Ovary (tissue), 9 donors: ENCODE results near the gene AMOT. TPM values are rescaled to one million over a fixed set of nuclear protein-coding genes. Genes with fewer than 3 reads are reported as not detected.
"Not testable (repeated sequence)": the region's sequence is repeated elsewhere in the genome, so short reads cannot be mapped to it uniquely, and the experiment has no call there.

ENCODE experiments used
- DNase-seq, 5 donors: peaks; one replicate each; pipeline ENCODE4 v3.0.0-alpha.2; 2019 to 2020
- H3K27ac ChIP-seq, 2 donors: fragments of 200-600 bp; one replicate each; pipeline versions ENCODE4 v1.5.1 to v1.8.0; 2019 to 2022
- H3K27me3 ChIP-seq: fragments of 200-600 bp; one replicate; pipeline ENCODE4 v1.8.0; 2022
- H3K36me3 ChIP-seq: fragments of 200-600 bp; sonication (generic); one replicate; pipeline ENCODE4 v1.5.1; 2019
- H3K4me1 ChIP-seq: one replicate; pipeline ENCODE4 v1.8.1; 2013; ENCODE audit warnings: mild to moderate bottlenecking, moderate library complexity; ENCODE audit not compliant: insufficient read depth
- H3K4me3 ChIP-seq: fragments of 200-600 bp; sonication (generic); one replicate; pipeline ENCODE4 v1.5.1; 2017
- H3K9me3 ChIP-seq, 2 donors: fragments of 200-600 bp in 1 of 2; sonication (generic) in 1 of 2; one replicate each; pipeline versions ENCODE4 v1.5.1 to v1.8.1; 2013 to 2019; ENCODE audit warnings: mild to moderate bottlenecking in 1 of 2, moderate library complexity in 1 of 2
- EP300 ChIP-seq: sonication (generic); formaldehyde crosslinking; IDR thresholded peaks from one replicate; pipeline ENCODE4 v1.6.1; 2017; ENCODE audit warnings: antibody characterized with exemption
- POLR2A ChIP-seq: fragments of 450-650 bp; IDR thresholded peaks from one replicate; pipeline ENCODE4 v1.6.1; 2017; ENCODE audit warnings: antibody characterized with exemption, mild to moderate bottlenecking, moderate library complexity
- WGBS, 3 donors: extraction: QIAGEN DNeasy Blood & Tissue Kit in 1 of 3; methylation state at CpG; one replicate each; pipeline versions ENCODE4 v1.1.5 to v1.1.7; 2013 to 2017; 5-methylcytosine and 5-hydroxymethylcytosine counted together
- intact Hi-C, 4 donors: fragments of 100-400 bp; cut with DNase I; formaldehyde crosslinking; loops; one replicate each; pipeline versions ENCODE4 v1.11.0 to v1.15.1; 2022 to 2023
- polyA plus RNA-seq, 2 donors: library from polyadenylated mRNA; stranded (reverse); fragments of 200-250 nt in 1 of 2; fragments of 350-450 nt in 1 of 2; fragmentation: Illumina TruSeq in 1 of 2; extraction: RNeasy Lipid Tissue Mini Kit (QIAGEN cat#74804) in 1 of 2; gene quantifications; one replicate each; pipeline ENCODE4 v1.2.3, GENCODE V29; 2013 to 2014
- total RNA-seq, 7 donors: library from RNA; depleted of rRNA in 2 of 7; stranded (reverse); fragments of >200 nt in 2 of 7; fragmentation: NEBNext Ultra II Directional in 3 of 7; extraction: Animal tissue kit (Norgen Biotek cat#: 25700) in 3 of 7; gene quantifications; one replicate each; pipeline versions ENCODE4 v1.1.0 to v1.2.4, GENCODE V29; 2016 to 2023
- TF ChIP-seq, protein P1 (sequence below), 3 donors: fragments of 450-650 bp in 2 of 3; fragments of 200-600 bp in 1 of 3; IDR thresholded peaks; one replicate each; pipeline versions ENCODE4 v1.5.1 to v1.8.0; 2016 to 2022; ENCODE audit warnings: antibody characterized with exemption in 3 of 3, mild to moderate bottlenecking in 1 of 3
- donor health status: DM: no; HTN: no; CAD: no; lungs with moderate emphysema.
- donor health status: DM: no; HTN: no; CAD: no.
- donor health status: Bipolar disorder and iron deficiency.
- donor health status: DM: yes; HTN: yes; CAD: no.
- donor health status: DM: no; HTN: no; CAD: no.
- donor health status: DM: yes; HTN: yes; CAD: no.

AMOT gene
- total and polyA plus RNA-seq, 9 donors, result 3.2 to 38.5 (median 16.7) TPM

DNA sequence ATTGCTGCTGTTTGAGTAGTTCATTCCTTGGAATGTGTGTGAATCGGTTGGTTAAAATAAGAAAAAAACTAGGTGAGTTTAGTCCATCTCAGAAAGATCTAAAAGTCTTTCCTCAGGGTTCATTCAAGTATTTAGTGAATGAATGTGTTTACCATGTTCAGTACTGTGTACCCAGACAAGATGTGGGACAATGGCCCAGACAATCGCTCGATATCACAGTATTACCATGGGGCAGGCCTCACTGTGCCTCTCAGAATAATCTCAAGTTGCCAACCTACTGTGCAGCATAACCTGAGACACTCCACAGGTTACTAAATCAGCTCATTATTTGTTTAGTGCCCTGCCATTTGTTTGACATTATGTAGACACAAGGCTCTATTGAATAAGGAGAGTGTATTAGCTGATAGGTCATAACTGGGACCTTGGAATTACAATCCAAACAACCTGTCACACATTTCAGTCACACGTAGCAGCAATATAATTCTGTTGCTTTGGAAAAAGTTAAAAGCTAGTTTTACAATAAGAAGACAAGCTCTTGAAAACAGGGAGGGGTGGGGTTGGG lies 24.9 kb upstream of the AMOT start:
- H3K4me3 ChIP-seq, result no peak overlapping the region
- no peak for TF ChIP-seq EP300
- TF ChIP-seq, protein P1, sequence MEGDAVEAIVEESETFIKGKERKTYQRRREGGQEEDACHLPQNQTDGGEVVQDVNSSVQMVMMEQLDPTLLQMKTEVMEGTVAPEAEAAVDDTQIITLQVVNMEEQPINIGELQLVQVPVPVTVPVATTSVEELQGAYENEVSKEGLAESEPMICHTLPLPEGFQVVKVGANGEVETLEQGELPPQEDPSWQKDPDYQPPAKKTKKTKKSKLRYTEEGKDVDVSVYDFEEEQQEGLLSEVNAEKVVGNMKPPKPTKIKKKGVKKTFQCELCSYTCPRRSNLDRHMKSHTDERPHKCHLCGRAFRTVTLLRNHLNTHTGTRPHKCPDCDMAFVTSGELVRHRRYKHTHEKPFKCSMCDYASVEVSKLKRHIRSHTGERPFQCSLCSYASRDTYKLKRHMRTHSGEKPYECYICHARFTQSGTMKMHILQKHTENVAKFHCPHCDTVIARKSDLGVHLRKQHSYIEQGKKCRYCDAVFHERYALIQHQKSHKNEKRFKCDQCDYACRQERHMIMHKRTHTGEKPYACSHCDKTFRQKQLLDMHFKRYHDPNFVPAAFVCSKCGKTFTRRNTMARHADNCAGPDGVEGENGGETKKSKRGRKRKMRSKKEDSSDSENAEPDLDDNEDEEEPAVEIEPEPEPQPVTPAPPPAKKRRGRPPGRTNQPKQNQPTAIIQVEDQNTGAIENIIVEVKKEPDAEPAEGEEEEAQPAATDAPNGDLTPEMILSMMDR (IDR thresholded peaks at IDR 0.05), result no peak
- no peak for TF ChIP-seq POLR2A
- H3K4me1 ChIP-seq, result no peaks in the 10 kb centered on the region
- H3K36me3 ChIP-seq, result no peaks in the 10 kb centered on the region
- DNase-seq, result no peak
- intact Hi-C loops, result no loop called here
- no peaks in the 10 kb centered on the region for H3K27me3 ChIP-seq
- WGBS, 3 donors, result 74 to 82% (median 82%) methylated on average over 4 of the region's 4 CpGs
- H3K27ac ChIP-seq, result no peak overlapping the region
- H3K9me3 ChIP-seq, result no peaks in the 10 kb centered on the region

DNA sequence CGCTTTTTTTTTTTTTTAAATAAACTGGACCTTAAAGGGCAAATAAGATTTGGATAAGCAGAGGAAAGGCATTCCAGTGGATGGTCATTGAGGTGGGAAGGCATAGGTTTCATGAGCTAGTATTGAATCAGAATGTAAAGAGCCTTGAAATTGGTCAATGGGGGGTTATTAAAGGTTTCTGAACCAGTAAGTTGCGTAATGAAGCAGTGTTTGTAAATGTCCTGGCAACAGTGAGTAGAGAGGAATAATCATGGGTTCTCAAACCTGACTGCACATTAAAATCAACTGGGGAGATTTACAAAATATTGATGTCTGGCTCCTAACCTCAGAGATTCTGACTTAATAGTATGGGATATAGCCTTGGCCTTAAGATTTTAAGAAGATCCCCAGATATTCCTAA lies 23.2 kb upstream of the AMOT start:
- DNase-seq, result no peak
- no peaks in the 10 kb centered on the region for H3K27me3 ChIP-seq
- H3K4me1 ChIP-seq, result no peaks in the 10 kb centered on the region
- no peaks in the 10 kb centered on the region for H3K9me3 ChIP-seq
- H3K4me3 ChIP-seq, result no peak overlapping the region
- TF ChIP-seq, protein P1 (IDR thresholded peaks at IDR 0.05), result no peak
- TF ChIP-seq EP300, result no peak
- no peak for TF ChIP-seq POLR2A
- intact Hi-C loops, result no loop called here
- 67 to 69% (median 68%) methylated on average over 2 of the region's 2 CpGs for WGBS, 3 donors
- no peak overlapping the region for H3K27ac ChIP-seq
- no peaks in the 10 kb centered on the region for H3K36me3 ChIP-seq

DNA sequence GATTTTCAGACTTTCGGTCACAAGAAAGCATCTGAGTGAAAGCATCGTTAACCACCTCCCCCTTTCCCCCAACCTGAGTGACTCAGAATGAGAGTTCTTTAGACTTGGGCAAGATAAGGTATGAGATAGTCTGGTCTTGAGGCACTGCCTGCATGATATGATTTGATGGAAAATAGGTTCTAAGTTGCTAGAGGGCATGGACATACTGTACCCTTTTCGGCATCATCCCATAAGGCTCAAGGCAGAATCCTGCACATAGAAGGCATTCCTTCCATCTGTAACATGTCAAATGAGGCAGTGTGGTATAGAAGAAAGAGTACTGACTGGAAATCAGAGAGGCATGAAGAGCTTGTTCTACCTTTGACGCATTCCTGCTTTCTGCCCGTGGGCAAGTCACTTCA lies 16.8 kb upstream of the AMOT start:
- H3K27ac ChIP-seq, result no peak overlapping the region
- no peak for DNase-seq
- no peak overlapping the region for H3K4me3 ChIP-seq
- TF ChIP-seq, protein P1 (IDR thresholded peaks at IDR 0.05), result no peak
- TF ChIP-seq POLR2A (no peak), EP300 (no peak)
- H3K9me3 ChIP-seq, result no peaks in the 10 kb centered on the region
- intact Hi-C loops, result no loop called here
- no peaks in the 10 kb centered on the region for H3K36me3 ChIP-seq
- H3K27me3 ChIP-seq, result no peaks in the 10 kb centered on the region
- H3K4me1 ChIP-seq, result no peaks in the 10 kb centered on the region
- WGBS, 3 donors, result 85 to 93% (median 86%) methylated on average over 5 of the region's 5 CpGs

DNA sequence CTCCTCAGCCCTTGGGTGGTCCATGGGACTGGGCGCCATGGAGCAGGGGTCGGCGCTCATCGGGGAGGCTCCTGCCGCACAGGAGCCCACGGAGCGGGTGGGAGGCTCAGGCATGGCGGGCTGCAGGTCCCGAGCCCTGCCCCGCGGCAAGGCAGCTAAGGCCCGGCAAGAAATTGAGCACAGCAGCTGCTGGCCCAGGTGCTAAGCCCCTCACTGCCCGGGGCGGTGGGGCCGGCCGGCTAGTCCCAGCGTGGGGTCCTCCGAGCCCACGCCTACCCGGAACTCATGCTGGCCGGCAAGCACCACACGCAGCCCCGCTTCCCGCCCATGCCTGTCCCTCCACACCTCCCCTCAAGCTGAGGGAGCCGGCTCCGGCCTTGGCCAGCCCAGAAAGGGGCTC lies 14.3 kb upstream of the AMOT start:
- intact Hi-C loops, H3K27ac ChIP-seq, H3K27me3 ChIP-seq, H3K4me3 ChIP-seq, H3K9me3 ChIP-seq, H3K36me3 ChIP-seq, DNase-seq, H3K4me1 ChIP-seq: not testable (repeated sequence)
- 77 to 97% (median 94%) methylated on average over 12 to 26 of the region's 26 CpGs for WGBS, 3 donors

DNA sequence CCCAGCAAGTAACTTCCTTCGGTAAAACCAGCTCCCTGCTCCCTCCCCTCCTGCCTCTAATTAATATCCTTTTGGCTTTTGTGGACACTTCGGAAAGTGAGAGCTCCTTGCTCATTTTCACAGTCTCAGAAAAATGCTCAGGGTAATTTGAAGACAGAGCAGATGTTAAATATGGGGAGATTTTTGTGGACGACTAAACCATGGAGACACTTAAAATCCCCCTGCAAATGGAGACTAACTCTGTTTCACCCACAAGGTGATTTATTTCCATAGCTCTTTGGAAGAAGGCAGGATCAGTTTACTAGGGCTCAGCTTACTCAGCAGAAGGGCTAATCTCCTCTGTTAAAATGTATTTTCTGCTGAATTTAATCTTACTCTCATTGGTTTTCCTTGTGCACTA lies 12.2 kb upstream of the AMOT start:
- Histone ChIP-seq H3K9me3 (no peaks in the 10 kb centered on the region), H3K27me3 (no peaks in the 10 kb centered on the region), H3K27ac (no peak overlapping the region), H3K4me3 (no peak overlapping the region), H3K4me1 (no peaks in the 10 kb centered on the region), H3K36me3 (no peaks in the 10 kb centered on the region)
- intact Hi-C loops, result no loop called here
- TF ChIP-seq, protein P1 (IDR thresholded peaks at IDR 0.05), result no peak
- no peak for TF ChIP-seq EP300
- TF ChIP-seq POLR2A, result no peak
- WGBS, 3 donors, result 34 to 57% (median 38%) methylated on average over 3 of the region's 3 CpGs
- no peak for DNase-seq
